Kidney (tissue), 22 donors: ENCODE results near the gene GNG13. TPM values are rescaled to one million over a fixed set of nuclear protein-coding genes. Genes with fewer than 3 reads are reported as not detected.

Source experiments
- DNase-seq, 5 donors: peaks; one replicate each; pipeline ENCODE4 v3.0.0-alpha.2; 2013 to 2020
- FAIRE-seq: peaks from 2 replicates; lab custom pipeline; 2012; peaks lifted over from hg19 to GRCh38; lab: Jason Lieb, UNC
- H3K27ac ChIP-seq, 2 donors: one replicate each; pipeline ENCODE4 v1.7.0; 2013; ENCODE audit warnings: low read depth in 2 of 2, low read length in 2 of 2, inconsistent platforms in 1 of 2
- H3K27me3 ChIP-seq: one replicate; pipeline ENCODE4 v1.7.1; 2013; ENCODE audit warnings: low read length, inconsistent platforms; ENCODE audit not compliant: control insufficient read depth, insufficient read depth
- H3K36me3 ChIP-seq, 3 donors: one replicate each; pipeline versions ENCODE4 v1.7.0 to v1.7.1; 2013; ENCODE audit warnings: low read length in 3 of 3, control low read depth in 1 of 3, inconsistent platforms in 1 of 3; ENCODE audit not compliant: insufficient read depth in 3 of 3, control insufficient read depth in 2 of 3
- H3K4me1 ChIP-seq, 3 donors: one replicate each; pipeline versions ENCODE4 v1.7.0 to v1.7.1; 2013; ENCODE audit warnings: low read length in 3 of 3, inconsistent platforms in 1 of 3, low read depth in 1 of 3; ENCODE audit not compliant: control insufficient read depth in 2 of 3, insufficient read depth in 2 of 3
- H3K4me3 ChIP-seq, 3 donors: one replicate each; pipeline versions ENCODE4 v1.7.0 to v1.8.1; 2013; ENCODE audit warnings: low read length in 3 of 3, control low read depth in 1 of 3, inconsistent platforms in 1 of 3
- H3K9ac ChIP-seq, 3 donors: one replicate each; pipeline versions ENCODE4 v1.7.0 to v1.7.1; 2013; ENCODE audit warnings: low read length in 3 of 3, control low read depth in 1 of 3, inconsistent platforms in 1 of 3
- H3K9me3 ChIP-seq, 3 donors: one replicate each; pipeline versions ENCODE4 v1.7.0 to v1.7.1; 2013; ENCODE audit warnings: low read length in 3 of 3, control low read depth in 1 of 3, inconsistent platforms in 1 of 3; ENCODE audit not compliant: control insufficient read depth in 2 of 3, insufficient read depth in 1 of 3
- intact Hi-C: fragments of 100-400 bp; cut with DNase I; formaldehyde crosslinking; loops from one replicate; pipeline ENCODE4 v1.11.1; 2022
- long read RNA-seq, 10 donors: library from polyadenylated mRNA in 1 of 10; unstranded in 1 of 10; transcript quantifications; one replicate each; pipeline ENCODE4 v2.0.0 and lab custom pipeline, GENCODE V29; 2021 to 2026
- polyA plus RNA-seq: library from polyadenylated mRNA; stranded (reverse); fragments of 350-450 nt; fragmentation: Illumina TruSeq; extraction: RNeasy Lipid Tissue Mini Kit (QIAGEN cat#74804); gene quantifications from one replicate; pipeline ENCODE4 v1.2.3, GENCODE V29; 2014; ENCODE audit warnings: low read depth, low replicate concordance; ENCODE audit not compliant: insufficient read depth
- total RNA-seq: library from RNA; stranded (reverse); fragmentation: NEBNext Ultra II Directional; extraction: Animal tissue kit (Norgen Biotek cat#: 25700); gene quantifications from one replicate; pipeline ENCODE4 v1.2.1, GENCODE V29; 2021
- TF ChIP-seq, protein P1 (sequence below): IDR thresholded peaks from 3 replicates; pipeline ENCODE4 v1.5.1; 2012; ENCODE audit warnings: mild to moderate bottlenecking, moderate library complexity, borderline replicate concordance; ENCODE audit not compliant: insufficient read depth; ENCODE audit errors: extremely low read depth
- donor health status: control.
- donor health status: control.
- donor health status: control.
- donor health status: control.
- donor health status: control.
- donor health status: DM: yes; HTN: yes; CAD: no.
- donor health status: Normal renal cell carcinoma (clear cell type).

Gene GNG13, protein sequence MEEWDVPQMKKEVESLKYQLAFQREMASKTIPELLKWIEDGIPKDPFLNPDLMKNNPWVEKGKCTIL
- total RNA-seq (not detected), polyA plus RNA-seq (not detected)
- long read RNA-seq, donor 1: 0 reads
- long read RNA-seq, donor 2: 0 reads
- long read RNA-seq, donor 3, partial matches to known transcripts: 8 of 8 reads
- long read RNA-seq, donor 3, other reads (novel, unspliced or antisense): 0 of 8 reads
- long read RNA-seq, donor 4: 0 reads
- long read RNA-seq, donor 5: 0 reads
- long read RNA-seq, donor 6: 0 reads
- long read RNA-seq, donor 7: 0 reads
- long read RNA-seq, donor 8, partial matches to known transcripts: 10 of 10 reads
- long read RNA-seq, donor 8, other reads (novel, unspliced or antisense): 0 of 10 reads
- long read RNA-seq, donor 9: 0 reads
- long read RNA-seq, donor 10: 0 reads

DNA sequence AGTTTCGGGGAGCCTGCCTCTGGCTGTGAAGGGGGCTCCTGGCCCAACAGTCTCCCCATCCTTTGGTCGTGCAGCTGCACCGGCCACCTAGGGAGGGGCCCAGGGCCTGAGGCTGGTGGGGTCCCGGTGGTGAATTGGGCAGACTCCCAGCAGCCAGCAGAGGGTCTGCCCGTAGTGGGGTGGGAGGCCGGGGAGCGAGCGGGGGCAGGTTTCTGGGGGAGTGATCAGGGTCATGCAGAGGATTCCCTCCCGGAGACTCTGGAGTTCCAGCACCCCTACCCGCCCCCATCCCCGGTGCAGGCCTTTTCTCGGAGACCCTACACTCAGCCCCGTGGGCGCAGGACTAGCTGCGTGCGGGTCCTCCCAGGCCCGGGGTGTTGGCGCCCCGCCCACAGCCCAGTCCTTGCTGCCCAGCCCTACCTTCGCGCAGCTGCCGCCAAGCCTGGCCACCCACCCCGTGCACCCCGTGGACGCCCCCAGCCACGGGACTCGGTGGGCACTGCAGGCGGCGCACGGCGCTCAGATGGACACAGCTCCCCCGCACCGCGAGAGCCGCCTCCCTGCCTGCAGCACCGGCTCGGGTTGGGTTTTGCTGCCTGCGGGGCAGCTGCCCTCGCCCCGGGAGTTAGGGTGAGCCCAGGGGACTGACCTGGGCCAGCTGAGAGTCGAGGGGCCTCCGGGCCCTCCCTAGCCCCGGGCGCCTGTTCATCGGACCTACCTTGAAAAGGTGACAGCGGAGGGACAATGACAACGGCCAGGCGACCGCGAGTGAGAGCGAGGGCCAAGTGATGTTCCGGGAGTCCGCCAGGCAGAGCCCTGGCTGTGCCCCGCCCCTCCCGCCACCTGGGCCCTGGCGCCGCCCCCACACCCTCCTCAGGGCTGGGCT is at the start of gene GNG13:
Gene GNG13, minus strand, starts transcription at position 787 of the 886 bp plus-strand sequence. CDS start 1,657 bp downstream, outside the sequence.
- Histone ChIP-seq H3K27me3 (peaks cover 6% of the 10 kb centered on the region), H3K9ac (no peak within 1 kb of the TSS), H3K36me3 (no peaks in the 10 kb centered on the region), H3K9me3 (no peaks in the 10 kb centered on the region), H3K4me3 (no peak within 1 kb of the TSS), H3K4me1 (no peaks in the 10 kb centered on the region), H3K27ac (no peak within 1 kb of the TSS)
- TF ChIP-seq, protein P1, sequence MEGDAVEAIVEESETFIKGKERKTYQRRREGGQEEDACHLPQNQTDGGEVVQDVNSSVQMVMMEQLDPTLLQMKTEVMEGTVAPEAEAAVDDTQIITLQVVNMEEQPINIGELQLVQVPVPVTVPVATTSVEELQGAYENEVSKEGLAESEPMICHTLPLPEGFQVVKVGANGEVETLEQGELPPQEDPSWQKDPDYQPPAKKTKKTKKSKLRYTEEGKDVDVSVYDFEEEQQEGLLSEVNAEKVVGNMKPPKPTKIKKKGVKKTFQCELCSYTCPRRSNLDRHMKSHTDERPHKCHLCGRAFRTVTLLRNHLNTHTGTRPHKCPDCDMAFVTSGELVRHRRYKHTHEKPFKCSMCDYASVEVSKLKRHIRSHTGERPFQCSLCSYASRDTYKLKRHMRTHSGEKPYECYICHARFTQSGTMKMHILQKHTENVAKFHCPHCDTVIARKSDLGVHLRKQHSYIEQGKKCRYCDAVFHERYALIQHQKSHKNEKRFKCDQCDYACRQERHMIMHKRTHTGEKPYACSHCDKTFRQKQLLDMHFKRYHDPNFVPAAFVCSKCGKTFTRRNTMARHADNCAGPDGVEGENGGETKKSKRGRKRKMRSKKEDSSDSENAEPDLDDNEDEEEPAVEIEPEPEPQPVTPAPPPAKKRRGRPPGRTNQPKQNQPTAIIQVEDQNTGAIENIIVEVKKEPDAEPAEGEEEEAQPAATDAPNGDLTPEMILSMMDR: no peak
- DNase-seq (peak in 2 of 5 donors; percentile 43 to 52), FAIRE-seq (no peak)
- intact Hi-C loops: no loop called here

DNA sequence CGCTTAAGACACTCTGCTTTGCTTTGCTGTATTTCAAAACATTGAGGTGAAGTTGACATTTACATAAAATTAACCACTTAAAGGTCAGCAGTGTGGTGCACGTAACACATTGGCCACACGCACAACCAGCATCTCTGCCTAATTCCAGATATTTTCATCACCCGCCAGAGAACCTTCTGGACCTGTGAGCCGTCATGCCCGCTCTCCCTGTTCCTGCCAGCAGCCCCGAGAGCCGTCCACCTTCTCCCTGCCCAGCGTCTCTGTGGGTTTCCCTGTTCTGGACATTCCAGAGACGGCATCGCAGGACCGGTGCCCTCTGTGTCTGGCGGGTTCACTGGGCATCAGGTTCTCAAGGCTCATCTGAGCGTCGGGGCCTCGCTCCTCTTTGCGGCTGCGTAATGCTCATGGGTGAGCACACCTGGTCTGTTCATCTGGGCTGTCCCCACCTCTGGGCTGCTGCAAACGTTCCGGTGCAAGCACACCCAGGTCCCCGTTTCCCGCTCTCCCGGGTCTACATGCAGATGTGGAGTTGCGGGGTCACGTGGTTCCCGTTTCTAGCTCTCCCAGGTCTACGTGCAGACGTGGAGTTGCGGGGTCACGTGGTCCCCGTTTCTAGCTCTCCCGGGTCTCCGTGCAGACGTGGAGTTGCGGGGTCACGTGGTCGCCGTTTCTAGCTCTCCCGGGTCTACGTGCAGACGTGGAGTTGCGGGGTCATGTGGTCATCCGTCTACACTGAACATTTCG is 48.1 kb upstream of the GNG13 start:
- Histone ChIP-seq H3K4me1 (no peaks in the 10 kb centered on the region), H3K27ac (no peak overlapping the region), H3K9ac (no peak overlapping the region), H3K4me3 (no peak overlapping the region), H3K9me3 (peaks cover 0 to 4% (median 0%) of the 10 kb centered on the region in 3 donors), H3K27me3 (no peaks in the 10 kb centered on the region), H3K36me3 (no peaks in the 10 kb centered on the region)
- no peak for FAIRE-seq
- peak in 1 of 5 donors; percentile 59 for DNase-seq
- intact Hi-C loops: no loop called here
- TF ChIP-seq, protein P1: no peak

DNA sequence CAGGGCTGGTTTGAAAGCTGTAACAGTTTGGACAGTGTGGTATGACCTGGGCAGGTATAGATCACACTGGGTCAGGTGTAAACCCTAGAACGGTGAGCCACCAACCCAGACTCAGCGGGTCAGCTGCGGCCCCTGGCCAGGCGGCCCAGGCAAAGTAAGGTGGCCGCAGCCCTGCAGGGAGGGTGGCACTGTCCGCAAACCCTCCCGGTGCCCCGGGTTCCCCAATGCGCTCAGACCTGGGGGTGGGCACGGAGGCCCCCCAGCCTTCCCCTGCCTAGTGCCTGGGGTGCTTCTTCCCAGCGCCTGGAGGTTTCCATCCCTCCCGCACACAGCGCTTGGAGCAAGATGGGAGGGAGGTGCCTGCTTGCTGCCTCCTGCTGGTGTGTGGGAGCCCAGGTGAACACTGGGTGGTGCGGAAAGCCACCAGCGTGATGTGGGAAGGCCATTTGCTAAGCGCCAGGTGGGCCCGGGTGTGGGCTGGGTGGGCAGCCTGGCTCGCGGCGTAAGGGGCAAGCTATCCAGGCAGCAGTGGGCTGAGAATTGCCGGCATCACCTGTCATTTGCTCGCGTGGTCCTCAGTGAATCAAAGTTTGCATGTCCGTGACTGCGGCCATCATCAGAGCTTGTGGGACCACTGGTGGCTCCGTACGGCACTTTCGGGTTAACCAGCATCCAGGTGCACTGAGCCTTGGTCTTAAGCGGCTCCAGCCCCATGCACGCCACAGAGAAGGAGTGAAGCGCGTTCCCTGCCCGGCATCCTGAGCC is 47.3 kb upstream of the GNG13 start:
- Histone ChIP-seq H3K27me3 (no peaks in the 10 kb centered on the region), H3K4me3 (no peak overlapping the region), H3K36me3 (no peaks in the 10 kb centered on the region), H3K27ac (no peak overlapping the region), H3K9ac (no peak overlapping the region), H3K4me1 (no peaks in the 10 kb centered on the region), H3K9me3 (peaks cover 0 to 4% (median 0%) of the 10 kb centered on the region in 3 donors)
- intact Hi-C loops: no loop called here
- FAIRE-seq (no peak), DNase-seq (peak in 1 of 5 donors; percentile 48)
- TF ChIP-seq, protein P1: no peak
